ENCODE results near the gene ABHD17C.
"Not testable (repeated sequence)": the region's sequence is repeated elsewhere in the genome, so short reads cannot be mapped to it uniquely, and the experiment has no call there.

Gene ABHD17C

GRCh38 chr15:80761754-80762153 is 66.6 kb downstream of the ABHD17C start:
- DNase-seq (ENCODE audit: low read depth, low spot score), result no peak
- TF ChIP-seq, protein P1, sequence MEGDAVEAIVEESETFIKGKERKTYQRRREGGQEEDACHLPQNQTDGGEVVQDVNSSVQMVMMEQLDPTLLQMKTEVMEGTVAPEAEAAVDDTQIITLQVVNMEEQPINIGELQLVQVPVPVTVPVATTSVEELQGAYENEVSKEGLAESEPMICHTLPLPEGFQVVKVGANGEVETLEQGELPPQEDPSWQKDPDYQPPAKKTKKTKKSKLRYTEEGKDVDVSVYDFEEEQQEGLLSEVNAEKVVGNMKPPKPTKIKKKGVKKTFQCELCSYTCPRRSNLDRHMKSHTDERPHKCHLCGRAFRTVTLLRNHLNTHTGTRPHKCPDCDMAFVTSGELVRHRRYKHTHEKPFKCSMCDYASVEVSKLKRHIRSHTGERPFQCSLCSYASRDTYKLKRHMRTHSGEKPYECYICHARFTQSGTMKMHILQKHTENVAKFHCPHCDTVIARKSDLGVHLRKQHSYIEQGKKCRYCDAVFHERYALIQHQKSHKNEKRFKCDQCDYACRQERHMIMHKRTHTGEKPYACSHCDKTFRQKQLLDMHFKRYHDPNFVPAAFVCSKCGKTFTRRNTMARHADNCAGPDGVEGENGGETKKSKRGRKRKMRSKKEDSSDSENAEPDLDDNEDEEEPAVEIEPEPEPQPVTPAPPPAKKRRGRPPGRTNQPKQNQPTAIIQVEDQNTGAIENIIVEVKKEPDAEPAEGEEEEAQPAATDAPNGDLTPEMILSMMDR (IDR thresholded peaks at IDR 0.05; ENCODE audit: low read depth, low read length), result no peak
- in situ Hi-C loops (cut with HindIII; ENCODE audit: low sequenced_read_pairs), result no loop called here
- H3K4me3 ChIP-seq (ENCODE audit: low read depth, low read length), result no peak overlapping the region

DNA sequence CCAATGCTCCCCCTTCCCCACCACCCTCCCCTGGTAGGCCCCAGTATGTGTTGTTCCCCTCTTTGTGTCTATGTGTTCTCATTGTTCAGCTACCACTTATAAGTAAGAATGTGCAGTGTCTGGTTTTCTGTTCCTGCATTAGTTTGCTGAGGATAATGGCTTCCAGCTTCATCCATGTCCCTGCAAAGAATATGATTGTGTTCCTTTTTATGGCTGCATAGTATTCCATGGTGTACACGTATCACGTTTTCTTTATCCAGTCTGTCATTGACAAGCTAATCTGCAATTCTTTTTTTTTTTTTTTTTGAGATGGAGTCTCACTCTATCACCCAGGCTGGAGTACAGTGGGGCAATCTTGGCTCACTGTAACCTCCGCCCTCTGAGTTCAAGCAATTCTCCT is 68.1 kb downstream of the ABHD17C start:
- DNase-seq (ENCODE audit: low read depth, low spot score); in situ Hi-C loops (cut with HindIII; ENCODE audit: low sequenced_read_pairs); H3K4me3 ChIP-seq (ENCODE audit: low read depth, low read length): not testable (repeated sequence)

GRCh38 chr15:80764535-80764934 is 69.4 kb downstream of the ABHD17C start:
- DNase-seq (ENCODE audit: low read depth, low spot score), result no peak
- no peak overlapping the region for H3K4me3 ChIP-seq (ENCODE audit: low read depth, low read length)
- in situ Hi-C loops (cut with HindIII; ENCODE audit: low sequenced_read_pairs), result no loop called here
- TF ChIP-seq, protein P1 (IDR thresholded peaks at IDR 0.05; ENCODE audit: low read depth, low read length), result no peak

GRCh38 chr15:80766275-80766674 is 71.2 kb downstream of the ABHD17C start:
- H3K4me3 ChIP-seq (ENCODE audit: low read depth, low read length), result no peak overlapping the region
- in situ Hi-C loops (cut with HindIII; ENCODE audit: low sequenced_read_pairs), result no loop called here
- DNase-seq (ENCODE audit: low read depth, low spot score), result no peak
- TF ChIP-seq, protein P1 (IDR thresholded peaks at IDR 0.05; ENCODE audit: low read depth, low read length), result no peak

DNA sequence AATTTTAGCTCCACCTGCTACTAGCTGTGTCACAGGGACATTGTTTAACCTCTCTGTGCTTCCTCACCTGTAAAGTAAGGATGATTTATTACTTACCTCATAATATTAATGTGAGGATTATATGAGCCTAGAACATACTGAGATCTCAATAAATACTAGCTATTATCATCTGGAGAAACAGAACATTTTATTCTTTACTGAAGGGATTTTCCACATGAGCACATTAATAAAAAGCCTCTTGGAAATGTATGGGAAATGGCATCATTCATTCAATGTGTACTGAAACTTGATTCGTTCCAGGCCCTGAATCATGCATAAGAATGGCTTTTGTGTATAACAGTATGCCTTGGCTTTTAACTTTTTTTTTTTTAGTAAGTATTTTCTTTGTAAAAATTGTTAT is 73.0 kb downstream of the ABHD17C start:
- no peak overlapping the region for H3K4me3 ChIP-seq (ENCODE audit: low read depth, low read length)
- TF ChIP-seq, protein P1 (IDR thresholded peaks at IDR 0.05; ENCODE audit: low read depth, low read length), result no peak
- no peak for DNase-seq (ENCODE audit: low read depth, low spot score)
- in situ Hi-C loops (cut with HindIII; ENCODE audit: low sequenced_read_pairs), result no loop called here

- in situ Hi-C loops (cut with HindIII; ENCODE audit: low sequenced_read_pairs), result no loop called here
- no peak overlapping the region for H3K4me3 ChIP-seq (ENCODE audit: low read depth, low read length)
- TF ChIP-seq, protein P1 (IDR thresholded peaks at IDR 0.05; ENCODE audit: low read depth, low read length), result no peak
- no peak for DNase-seq (ENCODE audit: low read depth, low spot score)
Measured at GRCh38 chr15:80769153-80769828, 74.2 kb downstream of the ABHD17C start.

- in situ Hi-C loops (cut with HindIII; ENCODE audit: low sequenced_read_pairs), result no loop called here
- DNase-seq (ENCODE audit: low read depth, low spot score), result no peak
- TF ChIP-seq, protein P1 (IDR thresholded peaks at IDR 0.05; ENCODE audit: low read depth, low read length), result no peak
- no peak overlapping the region for H3K4me3 ChIP-seq (ENCODE audit: low read depth, low read length)
Measured at GRCh38 chr15:80769829-80770705, 75.0 kb downstream of the ABHD17C start.
